Measurements from ENCODE around the gene FSIP1.

DNA sequence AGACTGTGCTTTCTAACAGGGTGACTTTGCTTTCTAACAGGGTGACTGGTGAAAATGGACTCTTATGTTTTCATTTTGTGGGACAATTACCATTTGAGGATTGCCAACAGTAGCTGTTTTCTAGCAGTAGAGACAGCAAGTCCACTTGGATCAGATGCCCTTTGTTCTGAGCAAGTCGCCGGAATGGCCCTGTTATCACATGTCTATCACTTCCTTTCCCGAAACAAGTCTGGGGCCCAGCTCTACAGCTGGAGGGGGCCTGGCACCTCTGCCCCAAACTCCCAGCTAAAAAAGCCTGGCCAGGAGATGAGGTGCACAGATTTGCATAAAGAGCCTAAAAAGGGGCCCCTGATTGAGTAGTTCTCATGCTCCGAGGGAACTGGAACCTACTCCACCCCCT is 157.2 kb downstream of the FSIP1 start:
- TF ChIP-seq, protein P1, sequence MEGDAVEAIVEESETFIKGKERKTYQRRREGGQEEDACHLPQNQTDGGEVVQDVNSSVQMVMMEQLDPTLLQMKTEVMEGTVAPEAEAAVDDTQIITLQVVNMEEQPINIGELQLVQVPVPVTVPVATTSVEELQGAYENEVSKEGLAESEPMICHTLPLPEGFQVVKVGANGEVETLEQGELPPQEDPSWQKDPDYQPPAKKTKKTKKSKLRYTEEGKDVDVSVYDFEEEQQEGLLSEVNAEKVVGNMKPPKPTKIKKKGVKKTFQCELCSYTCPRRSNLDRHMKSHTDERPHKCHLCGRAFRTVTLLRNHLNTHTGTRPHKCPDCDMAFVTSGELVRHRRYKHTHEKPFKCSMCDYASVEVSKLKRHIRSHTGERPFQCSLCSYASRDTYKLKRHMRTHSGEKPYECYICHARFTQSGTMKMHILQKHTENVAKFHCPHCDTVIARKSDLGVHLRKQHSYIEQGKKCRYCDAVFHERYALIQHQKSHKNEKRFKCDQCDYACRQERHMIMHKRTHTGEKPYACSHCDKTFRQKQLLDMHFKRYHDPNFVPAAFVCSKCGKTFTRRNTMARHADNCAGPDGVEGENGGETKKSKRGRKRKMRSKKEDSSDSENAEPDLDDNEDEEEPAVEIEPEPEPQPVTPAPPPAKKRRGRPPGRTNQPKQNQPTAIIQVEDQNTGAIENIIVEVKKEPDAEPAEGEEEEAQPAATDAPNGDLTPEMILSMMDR (IDR thresholded peaks at IDR 0.05; ENCODE audit: low read depth, low read length, poor library complexity, severe bottlenecking): no peak
- no peak for TF ChIP-seq EZH2phosphoT487 (IDR thresholded peaks at IDR 0.05; ENCODE audit: borderline replicate concordance, low read length)

Data from DOHH2 (cell line).